ENCODE measurements around the gene NAGS. TPM values are rescaled to one million over a fixed set of nuclear protein-coding genes. Genes with fewer than 3 reads are reported as not detected.

NAGS gene
- total and polyA plus RNA-seq, 10 of the 15 experiments (the other 5 are each of a cell fraction or from before 2014, with no cell fraction given): 0.11 to 1.6 (median 0.64) TPM; not detected in 1

GRCh38 chr17:43986225-43986981 is 18.0 kb upstream of the NAGS start:
- no peak for TF ChIP-seq CBFB (IDR thresholded peaks at IDR 0.05; ENCODE audit: low read depth)
- TF ChIP-seq TCF3 (IDR thresholded peaks at IDR 0.05; ENCODE audit: borderline replicate concordance, insufficient read depth, low read depth, low read length): no peak
- no peaks in the 10 kb centered on the region for H3K36me3 ChIP-seq (ENCODE audit: control insufficient read depth in 2 of 2, insufficient read depth in 2 of 2, low read length in 1 of 2)
- in situ Hi-C loops (cut with MboI) (no loop called here), intact Hi-C loops (cut with micrococcal nuclease; ENCODE audit: unreplicated experiment) (no loop called here)
- H3K9me3 ChIP-seq (replicated peaks; ENCODE audit: control insufficient read depth, insufficient read depth, low read length): no peaks in the 10 kb centered on the region
- 71% methylated on average over 7 of the region's 7 CpGs for WGBS (ENCODE audit: insufficient coverage, insufficient replicate concordance, low lambda C conversion rate, missing lambda C conversion rate)
- H4K20me1 ChIP-seq (ENCODE audit: control insufficient read depth, insufficient read depth): no peaks in the 10 kb centered on the region
- H3K27ac ChIP-seq (ENCODE audit: control insufficient read depth, insufficient read depth): no peak overlapping the region
- no peaks in the 10 kb centered on the region for H3K79me2 ChIP-seq (ENCODE audit: control insufficient read depth, insufficient read depth, low read length)
- ChIA-PET POLR2A (no interaction called here), RAD21 (ENCODE audit: unreplicated experiment) (no interaction called here), SMC1A (ENCODE audit: uncharacterized antibody, unreplicated experiment) (no interaction called here), CTCF (interaction anchor here (1.4 kb wide), 1 partner anchor 43 kb away, joined by 7 read pairs; no protein-coding TSS in a partner anchor)
- no peak overlapping the region for H2AFZ ChIP-seq (ENCODE audit: control insufficient read depth, low read depth, low read length)
- BruUV-seq (replicated peaks): no TSS peak
- no peak overlapping the region for H3K9ac ChIP-seq (ENCODE audit: control insufficient read depth, insufficient read depth, low read length)
- H3K4me1 ChIP-seq (ENCODE audit: control insufficient read depth, insufficient read depth, low read length): no peaks in the 10 kb centered on the region
- no peak overlapping the region for H3K4me2 ChIP-seq (ENCODE audit: control insufficient read depth, insufficient read depth)
- H3K4me3 ChIP-seq: no peak overlapping the region
- H3K27me3 ChIP-seq (replicated peaks in 1 of 2; ENCODE audit: control insufficient read depth in 2 of 2, insufficient read depth in 2 of 2, low read length in 1 of 2): peaks cover 3 to 21% of the 10 kb centered on the region in 2 experiments; a peak in 3 of 4 replicates
- ATAC-seq (no peak), DNase-seq (ENCODE audit: low read depth, low spot score) (no peak), FAIRE-seq (no peak)

- Histone ChIP-seq H4K20me1 (ENCODE audit: control insufficient read depth, insufficient read depth) (no peaks in the 10 kb centered on the region), H3K36me3 (ENCODE audit: control insufficient read depth in 2 of 2, insufficient read depth in 2 of 2, low read length in 1 of 2) (no peaks in the 10 kb centered on the region), H2AFZ (ENCODE audit: control insufficient read depth, low read depth, low read length) (no peak overlapping the region), H3K4me2 (ENCODE audit: control insufficient read depth, insufficient read depth) (no peak overlapping the region), H3K27me3 (replicated peaks in 1 of 2; ENCODE audit: control insufficient read depth in 2 of 2, insufficient read depth in 2 of 2, low read length in 1 of 2) (peaks cover 2 to 18% of the 10 kb centered on the region in 2 experiments; a peak in 3 of 4 replicates), H3K4me3 (no peak overlapping the region), H3K9ac (ENCODE audit: control insufficient read depth, insufficient read depth, low read length) (no peak overlapping the region), H3K27ac (ENCODE audit: control insufficient read depth, insufficient read depth) (no peak overlapping the region), H3K9me3 (replicated peaks; ENCODE audit: control insufficient read depth, insufficient read depth, low read length) (no peaks in the 10 kb centered on the region), H3K4me1 (ENCODE audit: control insufficient read depth, insufficient read depth, low read length) (no peaks in the 10 kb centered on the region), H3K79me2 (ENCODE audit: control insufficient read depth, insufficient read depth, low read length) (no peaks in the 10 kb centered on the region)
- in situ Hi-C loops (cut with MboI) (no loop called here), intact Hi-C loops (cut with micrococcal nuclease; ENCODE audit: unreplicated experiment) (no loop called here)
- 8% methylated on average over 12 of the region's 12 CpGs for WGBS (ENCODE audit: insufficient coverage, insufficient replicate concordance, low lambda C conversion rate, missing lambda C conversion rate)
- no peak for FAIRE-seq
- BruUV-seq (replicated peaks): no TSS peak
- no peak for ATAC-seq
- ChIA-PET CTCF (interaction anchor here (0.7 to 1.4 kb wide), 2 partner anchors 44 to 107 kb away, joined by 3 to 7 read pairs; no protein-coding TSS in a partner anchor), SMC1A (ENCODE audit: uncharacterized antibody, unreplicated experiment) (no interaction called here), RAD21 (ENCODE audit: unreplicated experiment) (no interaction called here), POLR2A (no interaction called here)
- no peak for DNase-seq (ENCODE audit: low read depth, low spot score)
- TF ChIP-seq PRDM15 (CRISPR knock-in tag; IDR thresholded peaks at IDR 0.05) (no peak), NKRF (conservative IDR thresholded peaks at IDR 0.05) (no peak), MTA3 (IDR thresholded peaks at IDR 0.05; ENCODE audit: borderline replicate concordance, low read length) (no peak), BCL3 (IDR thresholded peaks at IDR 0.05; ENCODE audit: borderline replicate concordance, insufficient read depth, low read depth, low read length, poor library complexity, severe bottlenecking) (no peak)
These were observed 17.0 kb upstream of the NAGS start for GRCh38 chr17:43987131-43988021.

Data from GM12878 (cell line).